Liver (tissue), 10 donors: ENCODE data around the gene UBR2. TPM values are rescaled to one million over a fixed set of nuclear protein-coding genes. Genes with fewer than 3 reads are reported as not detected.

Source experiments
- DNase-seq: peaks from one replicate; pipeline ENCODE4 v3.0.0-alpha.2; 2017; ENCODE audit warnings: low spot score
- H3K27ac ChIP-seq, 2 donors: one replicate each; pipeline ENCODE4 v1.7.0; 2013; ENCODE audit warnings: inconsistent platforms in 2 of 2, low read length in 2 of 2, control low read depth in 1 of 2, low read depth in 1 of 2, mild to moderate bottlenecking in 1 of 2
- H3K27me3 ChIP-seq, 4 donors: one replicate each; pipeline versions ENCODE4 v1.6.1 to v1.7.0; 2013; ENCODE audit warnings: low read length in 3 of 4, inconsistent platforms in 1 of 4, mild to moderate bottlenecking in 1 of 4, moderate library complexity in 1 of 4; ENCODE audit not compliant: control insufficient read depth in 4 of 4, insufficient read depth in 4 of 4
- H3K36me3 ChIP-seq, 4 donors: one replicate each; pipeline versions ENCODE4 v1.6.1 to v1.7.0; 2013; ENCODE audit warnings: low read length in 3 of 4, mild to moderate bottlenecking in 3 of 4, low read depth in 1 of 4, moderate library complexity in 1 of 4; ENCODE audit not compliant: control insufficient read depth in 4 of 4, insufficient read depth in 3 of 4
- H3K4me1 ChIP-seq, 4 donors: one replicate each; pipeline versions ENCODE4 v1.6.1 to v1.7.0; 2013; ENCODE audit warnings: low read length in 3 of 4, mild to moderate bottlenecking in 3 of 4, moderate library complexity in 1 of 4; ENCODE audit not compliant: control insufficient read depth in 4 of 4, insufficient read depth in 4 of 4
- H3K4me3 ChIP-seq, 3 donors: one replicate each; pipeline versions ENCODE4 v1.6.1 to v1.7.0; 2013; ENCODE audit warnings: low read length in 3 of 3, control low read depth in 1 of 3, low read depth in 1 of 3, mild to moderate bottlenecking in 1 of 3
- H3K9ac ChIP-seq, 2 donors: one replicate each; pipeline ENCODE4 v1.7.0; 2013; ENCODE audit warnings: low read length in 2 of 2, mild to moderate bottlenecking in 2 of 2, moderate library complexity in 2 of 2, control low read depth in 1 of 2, low read depth in 1 of 2
- H3K9me3 ChIP-seq, 4 donors: one replicate each; pipeline versions ENCODE4 v1.6.1 to v1.7.0; 2013; ENCODE audit warnings: low read length in 3 of 4; ENCODE audit not compliant: control insufficient read depth in 4 of 4
- FOXA1 ChIP-seq: IDR thresholded peaks from 2 replicates; pipeline ENCODE4 v1.6.1; 2016; ENCODE audit warnings: antibody characterized with exemption
- HNF4A ChIP-seq, 2 donors: conservative IDR thresholded peaks; 2 replicates each; pipeline ENCODE4 v1.6.1; 2016; ENCODE audit warnings: antibody characterized with exemption in 2 of 2, mild to moderate bottlenecking in 2 of 2
- HNF4G ChIP-seq: IDR thresholded peaks from 2 replicates; pipeline ENCODE4 v1.6.1; 2016; ENCODE audit warnings: antibody characterized with exemption
- NR2F2 ChIP-seq: IDR thresholded peaks from 2 replicates; pipeline ENCODE4 v1.6.1; 2016; ENCODE audit warnings: antibody characterized with exemption
- RAD21 ChIP-seq, 2 donors: IDR thresholded peaks; 2 replicates each; pipeline ENCODE4 v1.6.1; 2016; ENCODE audit warnings: antibody characterized with exemption in 2 of 2, mild to moderate bottlenecking in 2 of 2
- SP1 ChIP-seq: IDR thresholded peaks from 2 replicates; pipeline ENCODE4 v1.6.1; 2018; ENCODE audit warnings: antibody characterized with exemption, mild to moderate bottlenecking
- TAF1 ChIP-seq: conservative IDR thresholded peaks from 2 replicates; pipeline ENCODE4 v1.6.1; 2016; ENCODE audit warnings: antibody characterized with exemption, mild to moderate bottlenecking
- YY1 ChIP-seq: IDR thresholded peaks from 2 replicates; pipeline ENCODE4 v1.6.1; 2016; ENCODE audit warnings: antibody characterized with exemption, mild to moderate bottlenecking
- WGBS: extraction: QIAGEN DNeasy Blood & Tissue Kit; methylation state at CpG from one replicate; pipeline ENCODE4 v1.1.7; 2013; 5-methylcytosine and 5-hydroxymethylcytosine counted together
- polyA plus RNA-seq, 2 donors: library from polyadenylated mRNA; stranded (reverse) in 1 of 2; unstranded in 1 of 2; fragments of 200-250 nt in 1 of 2; fragments of >200 nt in 1 of 2; fragmentation: Nextera tagmentation in 1 of 2; extraction: Ambion mirVana in 1 of 2; gene quantifications; one replicate each; pipeline versions ENCODE4 v1.2.1 to v1.2.3, GENCODE V29; 2013 to 2015
- small RNA-seq: library from RNA; depleted of rRNA; stranded (forward); fragments of <200 nt; gene quantifications from one replicate; pipeline ENCODE3, GENCODE V24; 2014
- total RNA-seq, 2 donors: library from RNA; depleted of rRNA; stranded (reverse); fragments of >200 nt; gene quantifications; one replicate each; pipeline ENCODE4 v1.2.3, GENCODE V29; 2014
- TF ChIP-seq, protein P1 (sequence below): fragments of 150-350 bp; IDR thresholded peaks from 2 replicates; pipeline ENCODE4 v1.5.1; 2017; ENCODE audit warnings: improper control_type of control experiment, low read depth, low read length; ENCODE audit not compliant: missing input control
- TF ChIP-seq, protein P2 (sequence below): IDR thresholded peaks from 2 replicates; pipeline ENCODE4 v1.6.1; 2016; ENCODE audit warnings: antibody characterized with exemption
- TF ChIP-seq, protein P3 (sequence below): IDR thresholded peaks from 2 replicates; pipeline ENCODE4 v1.6.1; 2016; ENCODE audit warnings: antibody characterized with exemption
- donor health status: healthy.
- donor health status: healthy.
- donor health status: healthy.
- donor health status: healthy.
- donor health status: healthy.

The UBR2 gene
- total and polyA plus RNA-seq, 4 donors = 6.3 to 32.9 (median 19.3) TPM

GRCh38 chr6:42742116-42742894 lies 178.5 kb downstream of the UBR2 start:
- TF ChIP-seq RAD21 (IDR thresholded peaks at IDR 0.05) (no peak), HNF4G (no peak), TAF1 (no peak), SP1 (no peak), HNF4A (conservative IDR thresholded peaks at IDR 0.05) (no peak), YY1 (no peak), FOXA1 (no peak), NR2F2 (no peak)
- TF ChIP-seq, protein P1, sequence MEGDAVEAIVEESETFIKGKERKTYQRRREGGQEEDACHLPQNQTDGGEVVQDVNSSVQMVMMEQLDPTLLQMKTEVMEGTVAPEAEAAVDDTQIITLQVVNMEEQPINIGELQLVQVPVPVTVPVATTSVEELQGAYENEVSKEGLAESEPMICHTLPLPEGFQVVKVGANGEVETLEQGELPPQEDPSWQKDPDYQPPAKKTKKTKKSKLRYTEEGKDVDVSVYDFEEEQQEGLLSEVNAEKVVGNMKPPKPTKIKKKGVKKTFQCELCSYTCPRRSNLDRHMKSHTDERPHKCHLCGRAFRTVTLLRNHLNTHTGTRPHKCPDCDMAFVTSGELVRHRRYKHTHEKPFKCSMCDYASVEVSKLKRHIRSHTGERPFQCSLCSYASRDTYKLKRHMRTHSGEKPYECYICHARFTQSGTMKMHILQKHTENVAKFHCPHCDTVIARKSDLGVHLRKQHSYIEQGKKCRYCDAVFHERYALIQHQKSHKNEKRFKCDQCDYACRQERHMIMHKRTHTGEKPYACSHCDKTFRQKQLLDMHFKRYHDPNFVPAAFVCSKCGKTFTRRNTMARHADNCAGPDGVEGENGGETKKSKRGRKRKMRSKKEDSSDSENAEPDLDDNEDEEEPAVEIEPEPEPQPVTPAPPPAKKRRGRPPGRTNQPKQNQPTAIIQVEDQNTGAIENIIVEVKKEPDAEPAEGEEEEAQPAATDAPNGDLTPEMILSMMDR = no peak
- TF ChIP-seq, protein P2, sequence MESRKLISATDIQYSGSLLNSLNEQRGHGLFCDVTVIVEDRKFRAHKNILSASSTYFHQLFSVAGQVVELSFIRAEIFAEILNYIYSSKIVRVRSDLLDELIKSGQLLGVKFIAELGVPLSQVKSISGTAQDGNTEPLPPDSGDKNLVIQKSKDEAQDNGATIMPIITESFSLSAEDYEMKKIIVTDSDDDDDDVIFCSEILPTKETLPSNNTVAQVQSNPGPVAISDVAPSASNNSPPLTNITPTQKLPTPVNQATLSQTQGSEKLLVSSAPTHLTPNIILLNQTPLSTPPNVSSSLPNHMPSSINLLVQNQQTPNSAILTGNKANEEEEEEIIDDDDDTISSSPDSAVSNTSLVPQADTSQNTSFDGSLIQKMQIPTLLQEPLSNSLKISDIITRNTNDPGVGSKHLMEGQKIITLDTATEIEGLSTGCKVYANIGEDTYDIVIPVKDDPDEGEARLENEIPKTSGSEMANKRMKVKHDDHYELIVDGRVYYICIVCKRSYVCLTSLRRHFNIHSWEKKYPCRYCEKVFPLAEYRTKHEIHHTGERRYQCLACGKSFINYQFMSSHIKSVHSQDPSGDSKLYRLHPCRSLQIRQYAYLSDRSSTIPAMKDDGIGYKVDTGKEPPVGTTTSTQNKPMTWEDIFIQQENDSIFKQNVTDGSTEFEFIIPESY = no peak
- TF ChIP-seq, protein P3, sequence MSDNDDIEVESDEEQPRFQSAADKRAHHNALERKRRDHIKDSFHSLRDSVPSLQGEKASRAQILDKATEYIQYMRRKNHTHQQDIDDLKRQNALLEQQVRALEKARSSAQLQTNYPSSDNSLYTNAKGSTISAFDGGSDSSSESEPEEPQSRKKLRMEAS = no peak
- H3K4me1 ChIP-seq = peaks cover 7 to 22% (median 12%) of the 10 kb centered on the region in 4 donors
- H3K27ac ChIP-seq = no peak overlapping the region
- no peak overlapping the region for H3K4me3 ChIP-seq
- WGBS = 85% methylated on average over 5 of the region's 5 CpGs
- no peaks in the 10 kb centered on the region for H3K9me3 ChIP-seq
- H3K36me3 ChIP-seq = no peaks in the 10 kb centered on the region
- no peaks in the 10 kb centered on the region for H3K27me3 ChIP-seq
- H3K9ac ChIP-seq = no peak overlapping the region
- no peak for DNase-seq

Small RNAs within 50 kb of the gene (small RNA-seq; reads per million reads assigned to genes)
- not detected for gene RNU6-890P

Other genes with a start within 250 kb of the UBR2 start
- 1 to 10 TPM; 1.0 to 1.3 TPM for gene TRERF1, start 112.1 kb upstream of the UBR2 start, total RNA-seq
- under 1 TPM; 0.33 to 0.35 TPM for gene TRERF1, start 112.1 kb upstream of the UBR2 start, polyA plus RNA-seq
- gene PRPH2, start 158.6 kb downstream of the UBR2 start, total RNA-seq = under 1 TPM; 0.08 to 0.33 TPM
- gene PRPH2, start 158.6 kb downstream of the UBR2 start, polyA plus RNA-seq = under 1 TPM; 0.06 to 0.17 TPM
- 10 to 100 TPM; 12.4 to 13.5 TPM for gene TBCC, start 182.1 kb downstream of the UBR2 start, total RNA-seq
- gene TBCC, start 182.1 kb downstream of the UBR2 start, polyA plus RNA-seq = 10 to 100 TPM in 1 of 2 donors, 1 to 10 TPM in 1; 6.9 to 10.9 TPM
- 1 to 10 TPM; 5.5 to 6.8 TPM for gene BICRAL, start 218.0 kb downstream of the UBR2 start, total RNA-seq
- gene BICRAL, start 218.0 kb downstream of the UBR2 start, polyA plus RNA-seq = 1 to 10 TPM; 1.7 to 2.3 TPM